Measurements from ENCODE around the gene MGAM2. TPM values are rescaled to one million over a fixed set of nuclear protein-coding genes. Genes with fewer than 3 reads are reported as not detected.

Gene MGAM2
- total and polyA plus RNA-seq, 10 of the 15 experiments (the other 5 are each of a cell fraction or from before 2014, with no cell fraction given), result 0.01 to 0.16 (median 0.03) TPM; not detected in 6

- ATAC-seq (no peak), FAIRE-seq (no peak)
- BruUV-seq (replicated peaks), result no TSS peak
- TF ChIP-seq TARDBP (IDR thresholded peaks at IDR 0.05; ENCODE audit: borderline replicate concordance), result no peak
- TF ChIP-seq, protein P1, sequence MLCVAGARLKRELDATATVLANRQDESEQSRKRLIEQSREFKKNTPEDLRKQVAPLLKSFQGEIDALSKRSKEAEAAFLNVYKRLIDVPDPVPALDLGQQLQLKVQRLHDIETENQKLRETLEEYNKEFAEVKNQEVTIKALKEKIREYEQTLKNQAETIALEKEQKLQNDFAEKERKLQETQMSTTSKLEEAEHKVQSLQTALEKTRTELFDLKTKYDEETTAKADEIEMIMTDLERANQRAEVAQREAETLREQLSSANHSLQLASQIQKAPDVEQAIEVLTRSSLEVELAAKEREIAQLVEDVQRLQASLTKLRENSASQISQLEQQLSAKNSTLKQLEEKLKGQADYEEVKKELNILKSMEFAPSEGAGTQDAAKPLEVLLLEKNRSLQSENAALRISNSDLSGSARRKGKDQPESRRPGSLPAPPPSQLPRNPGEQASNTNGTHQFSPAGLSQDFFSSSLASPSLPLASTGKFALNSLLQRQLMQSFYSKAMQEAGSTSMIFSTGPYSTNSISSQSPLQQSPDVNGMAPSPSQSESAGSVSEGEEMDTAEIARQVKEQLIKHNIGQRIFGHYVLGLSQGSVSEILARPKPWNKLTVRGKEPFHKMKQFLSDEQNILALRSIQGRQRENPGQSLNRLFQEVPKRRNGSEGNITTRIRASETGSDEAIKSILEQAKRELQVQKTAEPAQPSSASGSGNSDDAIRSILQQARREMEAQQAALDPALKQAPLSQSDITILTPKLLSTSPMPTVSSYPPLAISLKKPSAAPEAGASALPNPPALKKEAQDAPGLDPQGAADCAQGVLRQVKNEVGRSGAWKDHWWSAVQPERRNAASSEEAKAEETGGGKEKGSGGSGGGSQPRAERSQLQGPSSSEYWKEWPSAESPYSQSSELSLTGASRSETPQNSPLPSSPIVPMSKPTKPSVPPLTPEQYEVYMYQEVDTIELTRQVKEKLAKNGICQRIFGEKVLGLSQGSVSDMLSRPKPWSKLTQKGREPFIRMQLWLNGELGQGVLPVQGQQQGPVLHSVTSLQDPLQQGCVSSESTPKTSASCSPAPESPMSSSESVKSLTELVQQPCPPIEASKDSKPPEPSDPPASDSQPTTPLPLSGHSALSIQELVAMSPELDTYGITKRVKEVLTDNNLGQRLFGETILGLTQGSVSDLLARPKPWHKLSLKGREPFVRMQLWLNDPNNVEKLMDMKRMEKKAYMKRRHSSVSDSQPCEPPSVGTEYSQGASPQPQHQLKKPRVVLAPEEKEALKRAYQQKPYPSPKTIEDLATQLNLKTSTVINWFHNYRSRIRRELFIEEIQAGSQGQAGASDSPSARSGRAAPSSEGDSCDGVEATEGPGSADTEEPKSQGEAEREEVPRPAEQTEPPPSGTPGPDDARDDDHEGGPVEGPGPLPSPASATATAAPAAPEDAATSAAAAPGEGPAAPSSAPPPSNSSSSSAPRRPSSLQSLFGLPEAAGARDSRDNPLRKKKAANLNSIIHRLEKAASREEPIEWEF (IDR thresholded peaks at IDR 0.05; ENCODE audit: insufficient replicate concordance, low read depth, low read length), result no peak
- no peak for TF ChIP-seq EZH2 (IDR thresholded peaks at IDR 0.05; ENCODE audit: borderline replicate concordance, control insufficient read depth, low read depth, low read length)
- TF ChIP-seq BCL3 (IDR thresholded peaks at IDR 0.05; ENCODE audit: borderline replicate concordance, insufficient read depth, low read depth, low read length, poor library complexity, severe bottlenecking), result no peak
- TF ChIP-seq SUPT20H (IDR thresholded peaks at IDR 0.05; ENCODE audit: borderline replicate concordance, control insufficient read depth, low read depth, low read length), result no peak
- no peak for TF ChIP-seq CBFB (IDR thresholded peaks at IDR 0.05; ENCODE audit: low read depth)
- TF ChIP-seq ZNF274 (IDR thresholded peaks at IDR 0.05; ENCODE audit: insufficient read depth, insufficient read length), result no peak
- no peak for TF ChIP-seq NR2C1 (IDR thresholded peaks at IDR 0.05)
- TF ChIP-seq KDM1A (IDR thresholded peaks at IDR 0.05; ENCODE audit: borderline replicate concordance), result no peak
- no peak for TF ChIP-seq NBN (IDR thresholded peaks at IDR 0.05)
- TF ChIP-seq SPI1 (IDR thresholded peaks at IDR 0.05; ENCODE audit: borderline replicate concordance, insufficient read depth, low read depth, low read length), result no peak
- no peak for TF ChIP-seq RB1 (IDR thresholded peaks at IDR 0.05; ENCODE audit: borderline replicate concordance)
- no peak for TF ChIP-seq SMC3 (IDR thresholded peaks at IDR 0.05; ENCODE audit: borderline replicate concordance, low read length)
- TF ChIP-seq, protein P2, sequence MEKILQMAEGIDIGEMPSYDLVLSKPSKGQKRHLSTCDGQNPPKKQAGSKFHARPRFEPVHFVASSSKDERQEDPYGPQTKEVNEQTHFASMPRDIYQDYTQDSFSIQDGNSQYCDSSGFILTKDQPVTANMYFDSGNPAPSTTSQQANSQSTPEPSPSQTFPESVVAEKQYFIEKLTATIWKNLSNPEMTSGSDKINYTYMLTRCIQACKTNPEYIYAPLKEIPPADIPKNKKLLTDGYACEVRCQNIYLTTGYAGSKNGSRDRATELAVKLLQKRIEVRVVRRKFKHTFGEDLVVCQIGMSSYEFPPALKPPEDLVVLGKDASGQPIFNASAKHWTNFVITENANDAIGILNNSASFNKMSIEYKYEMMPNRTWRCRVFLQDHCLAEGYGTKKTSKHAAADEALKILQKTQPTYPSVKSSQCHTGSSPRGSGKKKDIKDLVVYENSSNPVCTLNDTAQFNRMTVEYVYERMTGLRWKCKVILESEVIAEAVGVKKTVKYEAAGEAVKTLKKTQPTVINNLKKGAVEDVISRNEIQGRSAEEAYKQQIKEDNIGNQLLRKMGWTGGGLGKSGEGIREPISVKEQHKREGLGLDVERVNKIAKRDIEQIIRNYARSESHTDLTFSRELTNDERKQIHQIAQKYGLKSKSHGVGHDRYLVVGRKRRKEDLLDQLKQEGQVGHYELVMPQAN (conservative IDR thresholded peaks at IDR 0.05), result no peak
- TF ChIP-seq TCF3 (IDR thresholded peaks at IDR 0.05; ENCODE audit: borderline replicate concordance, insufficient read depth, low read depth, low read length), result no peak
- TF ChIP-seq NR2C2 (IDR thresholded peaks at IDR 0.05; ENCODE audit: borderline replicate concordance, control insufficient read depth, insufficient read length, low read depth), result no peak
- no peak for TF ChIP-seq ZNF384 (IDR thresholded peaks at IDR 0.05; ENCODE audit: borderline replicate concordance, low read depth, low read length)
- TF ChIP-seq CBX5 (IDR thresholded peaks at IDR 0.05; ENCODE audit: low read depth), result no peak
Observed at GRCh38 chr7:142249918-142250317, 138.4 kb downstream of the MGAM2 start.

More at GRCh38 chr7:142249918-142250317, 138.4 kb downstream of the MGAM2 start:
- ChIA-PET SMC1A (ENCODE audit: uncharacterized antibody, unreplicated experiment) (no interaction called here), CTCF (no interaction called here), POLR2A (interaction anchor here (0.6 kb wide), 1 partner anchor 938 kb away, joined by 3 read pairs; no protein-coding TSS in a partner anchor), RAD21 (ENCODE audit: unreplicated experiment) (no interaction called here)
- no peak overlapping the region for H3K4me2 ChIP-seq (ENCODE audit: control insufficient read depth, insufficient read depth)
- intact Hi-C loops (cut with micrococcal nuclease; ENCODE audit: unreplicated experiment) (no loop called here), in situ Hi-C loops (cut with MboI) (no loop called here)
- no peak overlapping the region for H3K27ac ChIP-seq (ENCODE audit: control insufficient read depth, insufficient read depth)
- no peaks in the 10 kb centered on the region for H3K9me3 ChIP-seq (replicated peaks; ENCODE audit: control insufficient read depth, insufficient read depth, low read length)
- H3K36me3 ChIP-seq (ENCODE audit: control insufficient read depth in 2 of 2, insufficient read depth in 2 of 2, low read length in 1 of 2), result no peaks in the 10 kb centered on the region
- H2AFZ ChIP-seq (ENCODE audit: control insufficient read depth, low read depth, low read length), result no peak overlapping the region
- H3K4me1 ChIP-seq (ENCODE audit: control insufficient read depth, insufficient read depth, low read length), result no peaks in the 10 kb centered on the region
- DNase-seq (ENCODE audit: low read depth, low spot score), result no peak
- no peaks in the 10 kb centered on the region for H4K20me1 ChIP-seq (ENCODE audit: control insufficient read depth, insufficient read depth)
- no peak overlapping the region for H3K9ac ChIP-seq (ENCODE audit: control insufficient read depth, insufficient read depth, low read length)
- no peak overlapping the region for H3K4me3 ChIP-seq
- no peaks in the 10 kb centered on the region for H3K79me2 ChIP-seq (ENCODE audit: control insufficient read depth, insufficient read depth, low read length)
- H3K27me3 ChIP-seq (replicated peaks in 1 of 2; ENCODE audit: control insufficient read depth in 2 of 2, insufficient read depth in 2 of 2, low read length in 1 of 2), result no peaks in the 10 kb centered on the region
